Gastrocnemius medialis (tissue), 4 donors: Measurements from ENCODE around the gene WNK3.

Experiments used
- CTCF ChIP-seq, 5 experiments: fragments of 450-650 bp in 3 of 5; fragments of 200-600 bp in 2 of 5; sonication (generic) in 2 of 5; IDR thresholded peaks in 4 of 5; conservative IDR thresholded peaks in 1 of 5; 1 replicate in 4 of 5; 2 replicates in 1 of 5; pipeline ENCODE4 v1.5.1; 2016 to 2019; ENCODE audit warnings: antibody characterized with exemption in 5 of 5, mild to moderate bottlenecking in 3 of 5, moderate library complexity in 3 of 5
- POLR2A ChIP-seq, 2 donors: fragments of 450-650 bp; IDR thresholded peaks; one replicate each; pipeline ENCODE4 v1.6.1; 2017; ENCODE audit warnings: antibody characterized with exemption in 2 of 2, mild to moderate bottlenecking in 2 of 2, moderate library complexity in 2 of 2

- TF ChIP-seq POLR2A (IDR thresholded peaks at IDR 0.05) (no peak), CTCF (IDR thresholded peaks at IDR 0.05 in 4 of 5, conservative IDR thresholded peaks at IDR 0.05 in 1 of 5) (no peak)
Observed at GRCh38 chrX:54180403-54180802, 177.4 kb downstream of the WNK3 start.
